ENCODE data around the gene B3GNT3.

B3GNT3 gene

DNA sequence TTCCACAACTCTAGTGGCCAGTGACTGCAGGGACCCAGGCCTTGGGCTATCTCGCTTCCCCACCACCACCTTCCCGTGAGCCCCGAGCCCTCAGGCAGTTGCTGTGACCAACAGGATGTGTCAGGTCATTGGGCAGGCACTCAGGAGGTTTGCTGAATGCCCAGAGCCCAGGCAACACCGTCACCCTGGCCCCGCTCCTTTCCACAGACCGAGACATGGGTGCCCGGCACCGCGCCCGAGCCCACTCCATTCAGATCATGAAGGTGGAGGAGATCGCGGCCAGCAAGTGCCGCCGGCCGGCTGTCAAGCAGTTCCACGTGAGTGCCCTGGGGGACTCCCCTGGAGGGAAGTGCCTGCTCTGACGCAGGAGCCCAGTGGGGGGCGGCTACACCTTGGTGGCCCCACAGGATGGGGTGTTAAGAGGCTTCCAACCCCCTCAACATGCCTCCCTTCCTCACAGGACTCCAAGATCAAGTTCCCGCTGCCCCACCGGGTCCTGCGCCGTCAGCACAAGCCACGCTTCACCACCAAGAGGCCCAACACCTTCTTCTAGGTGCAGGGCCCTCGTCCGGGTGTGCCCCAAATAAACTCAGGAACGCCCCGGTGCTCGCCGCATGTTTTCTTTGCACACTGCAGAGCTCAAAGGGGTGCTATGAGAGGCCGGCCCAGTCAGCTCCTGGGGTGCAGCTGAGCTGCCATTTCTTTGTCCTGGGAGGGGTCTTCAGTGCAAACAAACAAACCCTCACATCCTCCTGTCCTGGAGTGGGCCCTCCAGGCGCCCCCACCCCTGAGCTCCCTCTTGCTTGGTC lies 68.0 kb downstream of the B3GNT3 start:
- no peak for DNase-seq
